Ovary (tissue), 9 donors: ENCODE results near the gene NPPB. TPM values are rescaled to one million over a fixed set of nuclear protein-coding genes. Genes with fewer than 3 reads are reported as not detected.

Source experiments
- DNase-seq, 5 donors: peaks; one replicate each; pipeline ENCODE4 v3.0.0-alpha.2; 2019 to 2020
- H3K27ac ChIP-seq, 2 donors: fragments of 200-600 bp; one replicate each; pipeline versions ENCODE4 v1.5.1 to v1.8.0; 2019 to 2022
- H3K27me3 ChIP-seq: fragments of 200-600 bp; one replicate; pipeline ENCODE4 v1.8.0; 2022
- H3K36me3 ChIP-seq: fragments of 200-600 bp; sonication (generic); one replicate; pipeline ENCODE4 v1.5.1; 2019
- H3K4me1 ChIP-seq: one replicate; pipeline ENCODE4 v1.8.1; 2013; ENCODE audit warnings: mild to moderate bottlenecking, moderate library complexity; ENCODE audit not compliant: insufficient read depth
- H3K4me3 ChIP-seq: fragments of 200-600 bp; sonication (generic); one replicate; pipeline ENCODE4 v1.5.1; 2017
- H3K9me3 ChIP-seq, 2 donors: fragments of 200-600 bp in 1 of 2; sonication (generic) in 1 of 2; one replicate each; pipeline versions ENCODE4 v1.5.1 to v1.8.1; 2013 to 2019; ENCODE audit warnings: mild to moderate bottlenecking in 1 of 2, moderate library complexity in 1 of 2
- EP300 ChIP-seq: sonication (generic); formaldehyde crosslinking; IDR thresholded peaks from one replicate; pipeline ENCODE4 v1.6.1; 2017; ENCODE audit warnings: antibody characterized with exemption
- POLR2A ChIP-seq: fragments of 450-650 bp; IDR thresholded peaks from one replicate; pipeline ENCODE4 v1.6.1; 2017; ENCODE audit warnings: antibody characterized with exemption, mild to moderate bottlenecking, moderate library complexity
- WGBS, 3 donors: extraction: QIAGEN DNeasy Blood & Tissue Kit in 1 of 3; methylation state at CpG; one replicate each; pipeline versions ENCODE4 v1.1.5 to v1.1.7; 2013 to 2017; 5-methylcytosine and 5-hydroxymethylcytosine counted together
- intact Hi-C, 4 donors: fragments of 100-400 bp; cut with DNase I; formaldehyde crosslinking; loops; one replicate each; pipeline versions ENCODE4 v1.11.0 to v1.15.1; 2022 to 2023
- polyA plus RNA-seq, 2 donors: library from polyadenylated mRNA; stranded (reverse); fragments of 200-250 nt in 1 of 2; fragments of 350-450 nt in 1 of 2; fragmentation: Illumina TruSeq in 1 of 2; extraction: RNeasy Lipid Tissue Mini Kit (QIAGEN cat#74804) in 1 of 2; gene quantifications; one replicate each; pipeline ENCODE4 v1.2.3, GENCODE V29; 2013 to 2014
- total RNA-seq, 7 donors: library from RNA; depleted of rRNA in 2 of 7; stranded (reverse); fragments of >200 nt in 2 of 7; fragmentation: NEBNext Ultra II Directional in 3 of 7; extraction: Animal tissue kit (Norgen Biotek cat#: 25700) in 3 of 7; gene quantifications; one replicate each; pipeline versions ENCODE4 v1.1.0 to v1.2.4, GENCODE V29; 2016 to 2023
- TF ChIP-seq, protein P1 (sequence below), 3 donors: fragments of 450-650 bp in 2 of 3; fragments of 200-600 bp in 1 of 3; IDR thresholded peaks; one replicate each; pipeline versions ENCODE4 v1.5.1 to v1.8.0; 2016 to 2022; ENCODE audit warnings: antibody characterized with exemption in 3 of 3, mild to moderate bottlenecking in 1 of 3
- donor health status: DM: no; HTN: no; CAD: no; lungs with moderate emphysema.
- donor health status: DM: no; HTN: no; CAD: no.
- donor health status: Bipolar disorder and iron deficiency.
- donor health status: DM: yes; HTN: yes; CAD: no.
- donor health status: DM: no; HTN: no; CAD: no.
- donor health status: DM: yes; HTN: yes; CAD: no.

Gene NPPB
- total and polyA plus RNA-seq, 9 donors: 0.22 TPM; not detected in 8

DNA sequence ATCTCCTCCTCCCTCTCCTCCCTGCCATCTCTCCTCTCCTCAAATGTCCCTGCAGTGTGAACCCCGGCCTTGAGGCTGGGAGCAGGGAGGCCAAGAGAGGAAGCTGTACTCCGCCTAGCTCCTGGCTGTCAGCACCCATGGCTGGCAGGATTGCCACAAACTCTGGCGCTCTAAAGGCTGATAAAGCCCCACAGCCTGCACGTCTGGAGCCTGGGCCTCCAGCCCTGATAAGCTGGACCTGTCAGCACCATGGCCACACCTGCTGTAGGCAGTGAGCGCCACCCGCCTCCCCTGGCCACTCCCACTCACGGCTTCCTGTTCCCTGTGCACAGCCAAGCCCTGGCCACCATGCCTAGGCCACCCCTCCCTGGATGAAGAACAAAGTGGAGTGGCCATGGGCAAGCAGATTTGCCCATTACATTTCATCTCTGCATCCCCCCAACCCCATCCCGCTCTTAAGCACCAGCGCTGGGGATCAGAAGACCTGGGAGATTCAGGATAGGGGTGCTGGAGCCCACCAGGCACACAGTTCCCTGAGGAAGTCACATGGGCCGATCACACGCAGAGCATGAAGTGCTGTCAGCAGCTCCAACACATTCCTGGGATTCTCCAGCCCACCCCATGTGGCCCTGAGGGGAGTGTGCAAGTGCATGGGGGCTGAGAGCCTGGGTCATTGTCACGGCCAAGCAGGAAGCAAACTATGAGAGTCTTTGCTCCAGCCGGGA is 24.2 kb upstream of the NPPB start:
- WGBS, 3 donors: 25 to 33% (median 32%) methylated on average over 13 of the region's 13 CpGs
- no peaks in the 10 kb centered on the region for H3K36me3 ChIP-seq
- no peak overlapping the region for H3K4me3 ChIP-seq
- no peaks in the 10 kb centered on the region for H3K4me1 ChIP-seq
- intact Hi-C loops: no loop called here
- H3K9me3 ChIP-seq: no peaks in the 10 kb centered on the region
- DNase-seq: no peak
- H3K27ac ChIP-seq: no peak overlapping the region
- TF ChIP-seq EP300 (no peak), POLR2A (no peak)
- TF ChIP-seq, protein P1, sequence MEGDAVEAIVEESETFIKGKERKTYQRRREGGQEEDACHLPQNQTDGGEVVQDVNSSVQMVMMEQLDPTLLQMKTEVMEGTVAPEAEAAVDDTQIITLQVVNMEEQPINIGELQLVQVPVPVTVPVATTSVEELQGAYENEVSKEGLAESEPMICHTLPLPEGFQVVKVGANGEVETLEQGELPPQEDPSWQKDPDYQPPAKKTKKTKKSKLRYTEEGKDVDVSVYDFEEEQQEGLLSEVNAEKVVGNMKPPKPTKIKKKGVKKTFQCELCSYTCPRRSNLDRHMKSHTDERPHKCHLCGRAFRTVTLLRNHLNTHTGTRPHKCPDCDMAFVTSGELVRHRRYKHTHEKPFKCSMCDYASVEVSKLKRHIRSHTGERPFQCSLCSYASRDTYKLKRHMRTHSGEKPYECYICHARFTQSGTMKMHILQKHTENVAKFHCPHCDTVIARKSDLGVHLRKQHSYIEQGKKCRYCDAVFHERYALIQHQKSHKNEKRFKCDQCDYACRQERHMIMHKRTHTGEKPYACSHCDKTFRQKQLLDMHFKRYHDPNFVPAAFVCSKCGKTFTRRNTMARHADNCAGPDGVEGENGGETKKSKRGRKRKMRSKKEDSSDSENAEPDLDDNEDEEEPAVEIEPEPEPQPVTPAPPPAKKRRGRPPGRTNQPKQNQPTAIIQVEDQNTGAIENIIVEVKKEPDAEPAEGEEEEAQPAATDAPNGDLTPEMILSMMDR (IDR thresholded peaks at IDR 0.05): no peak
- H3K27me3 ChIP-seq: no peaks in the 10 kb centered on the region

GRCh38 chr1:11881749-11882441 is 23.1 kb upstream of the NPPB start:
- TF ChIP-seq POLR2A: no peak
- no peak for TF ChIP-seq EP300
- TF ChIP-seq, protein P1 (IDR thresholded peaks at IDR 0.05): no peak
- no peaks in the 10 kb centered on the region for H3K4me1 ChIP-seq
- DNase-seq: no peak
- H3K27me3 ChIP-seq: no peaks in the 10 kb centered on the region
- H3K4me3 ChIP-seq: no peak overlapping the region
- no peak overlapping the region for H3K27ac ChIP-seq
- WGBS, 3 donors: 77 to 80% (median 78%) methylated on average over 18 of the region's 18 CpGs
- intact Hi-C loops: no loop called here
- no peaks in the 10 kb centered on the region for H3K9me3 ChIP-seq
- H3K36me3 ChIP-seq: no peaks in the 10 kb centered on the region

DNA sequence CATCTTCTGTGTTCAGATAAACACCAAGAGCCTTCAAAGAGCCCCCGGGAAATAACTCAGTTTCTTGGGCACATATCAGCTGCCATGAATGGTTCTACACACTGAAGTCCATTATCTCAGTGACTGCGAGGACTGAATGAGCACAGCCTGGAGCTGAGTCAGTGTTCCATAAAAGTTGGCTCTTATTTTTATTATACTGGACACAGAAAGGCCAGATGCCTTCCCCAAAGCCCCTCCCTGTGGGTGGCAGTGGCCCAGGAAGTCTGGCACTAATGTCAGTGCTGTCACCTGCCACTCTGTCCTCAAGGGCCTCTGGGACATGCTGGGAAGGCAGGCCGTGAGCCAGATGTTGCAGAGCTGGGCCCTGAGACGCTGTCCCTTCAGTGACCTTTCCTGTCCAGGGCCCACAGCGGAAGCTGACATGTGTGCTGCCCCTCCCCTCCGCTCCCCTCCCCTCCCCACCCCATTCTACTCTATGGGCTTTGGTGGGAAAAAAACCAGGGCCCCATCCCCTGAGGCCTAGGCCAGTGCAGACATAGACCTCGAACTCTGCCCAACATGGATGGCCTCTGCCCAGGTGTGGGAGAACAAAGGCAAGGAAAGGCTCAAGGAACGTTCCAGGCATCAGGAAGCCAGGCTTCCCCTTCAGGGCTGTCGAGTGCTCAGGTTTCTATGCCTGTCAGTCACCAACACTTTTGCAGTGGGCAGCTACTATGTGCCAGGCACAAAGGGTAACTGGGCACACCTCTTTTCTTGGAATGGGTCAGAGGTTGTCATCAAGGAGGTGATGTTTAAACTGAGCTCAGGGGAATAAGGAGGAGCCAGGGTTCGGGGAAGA is 22.4 kb upstream of the NPPB start:
- H3K36me3 ChIP-seq: no peaks in the 10 kb centered on the region
- no peak for DNase-seq
- intact Hi-C loops: no loop called here
- H3K27me3 ChIP-seq: no peaks in the 10 kb centered on the region
- H3K4me1 ChIP-seq: no peaks in the 10 kb centered on the region
- TF ChIP-seq EP300: no peak
- no peak for TF ChIP-seq POLR2A
- TF ChIP-seq, protein P1 (IDR thresholded peaks at IDR 0.05): no peak
- WGBS, 3 donors: 47 to 60% (median 50%) methylated on average over 10 of the region's 10 CpGs
- no peak overlapping the region for H3K4me3 ChIP-seq
- H3K9me3 ChIP-seq: no peaks in the 10 kb centered on the region
- no peak overlapping the region for H3K27ac ChIP-seq

GRCh38 chr1:11880181-11880575 is 21.4 kb upstream of the NPPB start:
- TF ChIP-seq EP300: no peak
- no peak for TF ChIP-seq POLR2A
- TF ChIP-seq, protein P1 (IDR thresholded peaks at IDR 0.05): no peak
- 53 to 69% (median 62%) methylated on average over 12 of the region's 12 CpGs for WGBS, 3 donors
- no peak overlapping the region for H3K27ac ChIP-seq

More at GRCh38 chr1:11880181-11880575, 21.4 kb upstream of the NPPB start:
- Histone ChIP-seq H3K9me3 (no peaks in the 10 kb centered on the region), H3K27me3 (no peaks in the 10 kb centered on the region), H3K4me1 (no peaks in the 10 kb centered on the region), H3K36me3 (no peaks in the 10 kb centered on the region), H3K4me3 (no peak overlapping the region)
- no peak for DNase-seq
- intact Hi-C loops: no loop called here
